ENCODE results near the gene SP2.
"Not testable (repeated sequence)": the region's sequence is repeated elsewhere in the genome, so short reads cannot be mapped to it uniquely, and the experiment has no call there.

SP2 gene

DNA sequence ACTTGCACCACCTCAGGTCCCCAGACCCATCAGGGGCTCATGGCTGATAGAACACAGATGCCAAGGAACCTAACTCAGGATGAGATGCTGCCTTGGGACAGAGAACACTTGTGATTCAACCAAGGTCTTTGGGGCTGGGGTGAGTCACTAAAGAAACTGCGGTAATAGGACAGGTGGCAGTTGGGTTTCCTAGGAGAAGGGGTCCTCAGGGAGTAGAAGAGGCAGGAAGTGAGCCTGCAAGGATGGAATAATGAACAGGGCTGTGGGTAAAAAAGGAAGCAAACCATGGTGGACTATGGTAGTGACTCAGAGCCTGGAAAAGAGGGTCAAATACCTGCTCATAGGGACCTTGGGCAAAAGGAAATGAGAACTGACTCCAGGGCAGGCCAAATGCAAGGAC is 38.8 kb downstream of the SP2 start:
- peak; percentile 15 for DNase-seq (ENCODE audit: low read depth)
- TF ChIP-seq, protein P1, sequence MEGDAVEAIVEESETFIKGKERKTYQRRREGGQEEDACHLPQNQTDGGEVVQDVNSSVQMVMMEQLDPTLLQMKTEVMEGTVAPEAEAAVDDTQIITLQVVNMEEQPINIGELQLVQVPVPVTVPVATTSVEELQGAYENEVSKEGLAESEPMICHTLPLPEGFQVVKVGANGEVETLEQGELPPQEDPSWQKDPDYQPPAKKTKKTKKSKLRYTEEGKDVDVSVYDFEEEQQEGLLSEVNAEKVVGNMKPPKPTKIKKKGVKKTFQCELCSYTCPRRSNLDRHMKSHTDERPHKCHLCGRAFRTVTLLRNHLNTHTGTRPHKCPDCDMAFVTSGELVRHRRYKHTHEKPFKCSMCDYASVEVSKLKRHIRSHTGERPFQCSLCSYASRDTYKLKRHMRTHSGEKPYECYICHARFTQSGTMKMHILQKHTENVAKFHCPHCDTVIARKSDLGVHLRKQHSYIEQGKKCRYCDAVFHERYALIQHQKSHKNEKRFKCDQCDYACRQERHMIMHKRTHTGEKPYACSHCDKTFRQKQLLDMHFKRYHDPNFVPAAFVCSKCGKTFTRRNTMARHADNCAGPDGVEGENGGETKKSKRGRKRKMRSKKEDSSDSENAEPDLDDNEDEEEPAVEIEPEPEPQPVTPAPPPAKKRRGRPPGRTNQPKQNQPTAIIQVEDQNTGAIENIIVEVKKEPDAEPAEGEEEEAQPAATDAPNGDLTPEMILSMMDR (conservative IDR thresholded peaks at IDR 0.05; ENCODE audit: low read length), result no peak
- H3K4me3 ChIP-seq (ENCODE audit: low read length), result no peak overlapping the region

DNA sequence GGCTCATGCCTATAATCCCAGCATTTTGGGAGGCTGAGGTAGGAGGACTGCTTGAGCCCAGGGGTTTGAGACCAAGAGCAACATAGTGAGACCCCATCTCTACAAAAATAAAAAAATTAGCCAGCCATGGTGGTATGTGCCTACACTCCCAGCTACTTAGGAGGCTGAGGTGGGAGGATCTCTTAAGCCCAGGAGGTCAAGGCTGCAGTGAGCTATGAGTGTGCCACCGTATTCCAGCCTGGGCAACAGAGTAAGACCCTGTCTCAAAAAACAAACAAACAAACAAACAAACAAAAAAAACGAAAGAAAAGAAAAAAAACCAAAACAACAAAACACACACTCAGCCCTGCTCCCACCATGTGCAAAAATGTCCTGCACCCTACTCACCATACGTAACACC is 39.4 kb downstream of the SP2 start:
- H3K4me3 ChIP-seq (ENCODE audit: low read length), result not testable (repeated sequence)

DNA sequence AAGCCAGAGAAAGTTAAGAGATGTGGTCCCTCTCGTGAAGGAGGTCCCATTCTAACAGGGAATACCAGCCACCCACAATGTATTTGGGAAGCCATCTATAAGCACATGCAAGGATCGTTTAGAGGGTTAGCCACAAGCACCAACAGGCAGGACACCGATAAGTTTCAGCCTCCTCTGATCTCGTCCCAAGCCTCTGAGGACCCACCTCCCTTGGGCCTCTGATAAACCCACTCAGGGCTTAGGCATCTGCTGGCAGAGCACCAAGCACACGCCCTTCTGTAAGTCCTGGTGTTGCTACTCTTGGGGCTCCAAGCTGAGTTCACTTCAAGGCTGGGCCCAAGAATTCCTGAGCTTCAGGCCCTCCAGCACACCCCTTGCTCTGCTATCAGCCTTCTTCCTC is 39.9 kb downstream of the SP2 start:
- no peak overlapping the region for H3K4me3 ChIP-seq (ENCODE audit: low read length)
- peak; percentile 80 for DNase-seq (ENCODE audit: low read depth)
- TF ChIP-seq, protein P1 (conservative IDR thresholded peaks at IDR 0.05; ENCODE audit: low read length), result no peak

More for the DNA sequence above, 39.4 kb downstream of the SP2 start:
- not testable (repeated sequence) for DNase-seq (ENCODE audit: low read depth)

DNA sequence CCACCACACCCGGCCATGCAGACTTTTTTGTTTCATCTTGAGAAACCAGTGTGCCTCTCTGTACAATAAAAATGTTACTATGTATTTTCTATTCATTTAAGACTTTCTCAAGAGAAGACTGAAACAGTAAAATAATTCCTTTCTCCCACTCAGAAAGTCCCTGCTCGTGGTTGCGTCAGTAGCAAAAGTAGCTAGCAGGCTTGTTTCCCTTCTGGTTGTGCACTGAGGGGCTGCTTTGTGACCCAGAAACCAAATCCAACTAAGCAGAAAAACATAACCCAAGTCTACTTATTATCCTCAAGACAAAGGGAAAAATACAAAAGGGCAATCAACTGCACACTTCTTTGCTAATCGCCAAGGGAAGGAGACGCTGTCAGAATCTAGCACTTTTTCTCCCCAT is 41.9 kb downstream of the SP2 start:
- DNase-seq (ENCODE audit: low read depth), result no peak
- H3K4me3 ChIP-seq (ENCODE audit: low read length), result no peak overlapping the region
- TF ChIP-seq, protein P1 (conservative IDR thresholded peaks at IDR 0.05; ENCODE audit: low read length), result no peak

DNA sequence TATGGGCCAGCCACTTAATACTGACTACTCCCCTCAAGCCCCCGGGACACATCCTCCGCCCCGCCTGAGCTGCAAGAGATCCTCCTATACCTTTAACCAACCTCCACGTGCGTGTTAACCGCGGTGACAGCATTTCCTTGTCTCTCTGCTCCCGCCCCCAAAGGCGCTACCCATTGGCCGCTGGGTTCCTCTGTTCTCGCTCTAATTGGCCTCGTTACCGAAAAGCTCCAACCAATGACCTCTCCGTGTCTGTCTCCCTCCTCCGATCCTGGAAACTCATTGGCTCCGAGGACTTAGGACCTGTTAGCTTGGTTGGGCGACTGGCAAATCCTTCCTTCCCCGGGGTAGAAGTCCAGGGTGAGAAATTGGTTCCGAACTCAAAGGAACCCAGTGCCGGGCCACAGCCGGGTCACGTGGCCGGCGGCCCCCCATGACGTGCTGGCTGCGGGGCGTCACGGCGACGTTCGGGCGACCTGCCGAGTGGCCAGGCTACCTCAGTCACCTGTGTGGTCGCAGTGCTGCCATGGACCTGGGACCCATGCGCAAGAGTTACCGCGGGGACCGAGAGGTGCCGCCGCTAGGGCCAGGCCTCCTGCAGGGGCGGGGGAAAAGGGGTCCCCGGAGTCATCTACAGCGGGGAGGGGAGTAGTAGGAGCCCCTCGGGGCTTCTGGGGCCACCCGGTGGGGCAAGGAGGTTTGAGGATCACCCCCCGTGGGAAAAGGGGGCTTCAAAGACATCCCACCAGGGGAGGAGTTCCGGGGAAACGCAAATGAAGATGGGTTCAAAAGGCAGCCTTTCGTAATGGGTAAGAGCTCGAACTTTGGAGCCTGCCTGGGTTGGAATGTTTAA is 45.4 kb downstream of the SP2 start, which contains the start of gene PNPO:
PNPO (plus strand) TSS at position 326 of the 850 bp plus-strand sequence; CDS start at position 431, 105 bp downstream.
- peak within 1 kb of the TSS; percentile 88 for H3K4me3 ChIP-seq (ENCODE audit: low read length)
- TF ChIP-seq, protein P1 (conservative IDR thresholded peaks at IDR 0.05; ENCODE audit: low read length), result no peak
- DNase-seq (ENCODE audit: low read depth), result peak; percentile 98

DNA sequence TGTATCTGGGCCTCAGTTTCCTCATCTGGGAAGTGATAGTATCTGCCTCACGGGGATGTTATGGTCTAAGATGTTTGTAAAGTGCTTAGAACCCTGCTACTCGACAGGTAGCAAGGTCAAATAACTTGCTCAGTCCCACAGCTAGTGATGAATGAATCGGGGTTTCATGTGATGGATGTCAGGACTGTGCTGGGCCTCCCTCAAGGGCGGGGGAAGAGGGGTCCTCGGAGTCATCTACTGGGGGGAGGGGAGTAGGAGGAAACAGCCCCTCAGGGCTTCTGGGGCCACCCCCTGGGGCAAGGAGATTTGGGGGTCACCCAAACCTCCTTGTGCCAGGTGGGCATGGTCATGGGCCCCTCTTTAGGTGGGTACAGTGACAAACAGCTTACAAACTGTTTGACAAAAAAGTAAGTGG is 46.1 kb downstream of the SP2 start:
- H3K4me3 ChIP-seq (ENCODE audit: low read length), result peak overlapping the region; percentile 88
- no peak for DNase-seq (ENCODE audit: low read depth)
- TF ChIP-seq, protein P1 (conservative IDR thresholded peaks at IDR 0.05; ENCODE audit: low read length), result no peak

DNA sequence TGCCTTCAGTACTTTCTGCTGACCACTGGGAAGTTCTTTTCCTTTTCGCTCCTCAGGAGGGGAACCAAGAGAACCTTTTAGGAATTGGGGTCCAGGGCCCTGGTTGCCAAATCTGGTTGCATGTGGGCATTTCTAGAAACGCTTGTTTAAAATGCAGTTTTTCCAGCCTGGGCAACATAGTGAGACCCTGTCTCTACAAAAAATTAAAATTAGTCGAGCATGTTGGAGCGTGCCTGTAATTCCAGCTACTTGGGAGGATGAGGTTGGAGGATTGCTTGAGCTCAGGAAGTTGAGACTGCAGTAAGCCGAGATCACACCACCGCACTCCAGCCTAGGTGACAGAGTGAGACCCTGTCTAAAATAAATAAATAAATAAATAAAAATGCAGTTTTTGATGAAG is 46.5 kb downstream of the SP2 start:
- no peak for DNase-seq (ENCODE audit: low read depth)
- TF ChIP-seq, protein P1 (conservative IDR thresholded peaks at IDR 0.05; ENCODE audit: low read length), result no peak
- peak overlapping the region; percentile 88 for H3K4me3 ChIP-seq (ENCODE audit: low read length)
